HepG2 (cell line): ENCODE results near the gene PLK2. TPM values are rescaled to one million over a fixed set of nuclear protein-coding genes. Genes with fewer than 3 reads are reported as not detected.

Source experiments
- ELF4 ChIP-seq: sonication (generic); formaldehyde crosslinking; IDR thresholded peaks from 2 replicates; pipeline ENCODE4 v1.5.0; 2020; ENCODE audit warnings: missing genetic modification reagents, mild to moderate bottlenecking, moderate library complexity, borderline replicate concordance
- EZH2 ChIP-seq: conservative IDR thresholded peaks from 2 replicates; pipeline ENCODE4 v1.6.1; 2012; ENCODE audit warnings: mild to moderate bottlenecking, low read depth, low read length, moderate library complexity
- GABPA ChIP-seq, 2 experiments: IDR thresholded peaks; 2 replicates each; pipeline ENCODE4 v1.6.1; 2011 to 2016; ENCODE audit warnings: low read depth in 2 of 2, low read length in 1 of 2, missing biosample characterization in 1 of 2, missing genetic modification characterization in 1 of 2
- GATA4 ChIP-seq: sonication (generic); IDR thresholded peaks from 2 replicates; pipeline ENCODE4 v1.6.1; 2016; ENCODE audit warnings: antibody characterized with exemption, low read depth, borderline replicate concordance
- GLI4 ChIP-seq: sonication (generic); formaldehyde crosslinking; IDR thresholded peaks from 2 replicates; pipeline ENCODE4 v1.5.1; 2020; ENCODE audit warnings: missing genetic modification reagents, mild to moderate bottlenecking, moderate library complexity, borderline replicate concordance
- RFXANK ChIP-seq: IDR thresholded peaks from 2 replicates; pipeline ENCODE4 v1.6.1; 2016
- ZNF660 ChIP-seq: sonication (generic); formaldehyde crosslinking; IDR thresholded peaks from 2 replicates; pipeline ENCODE4 v1.5.1; 2020; ENCODE audit warnings: mild to moderate bottlenecking, low read depth, missing genetic modification reagents, borderline replicate concordance
- ZNF839 ChIP-seq: sonication (generic); formaldehyde crosslinking; IDR thresholded peaks from 2 replicates; pipeline ENCODE4 v1.4.0; 2020; ENCODE audit warnings: missing genetic modification reagents, mild to moderate bottlenecking, borderline replicate concordance
- polyA plus RNA-seq, 8 experiments: library from polyadenylated mRNA; depleted of rRNA in 3 of 8; stranded (reverse) in 7 of 8; unstranded in 1 of 8; fragments of >200 nt; fragmentation: Illumina TruSeq in 4 of 8; extraction: Trizol in 4 of 8; gene quantifications; 2 replicates each; pipeline versions ENCODE4 v1.2.1 to v1.2.3, GENCODE V29; 2011 to 2016; ENCODE audit warnings: low read depth in 4 of 8, missing spikeins in 1 of 8, mixed read lengths in 1 of 8; ENCODE audit not compliant: insufficient read depth in 1 of 8
- total RNA-seq, 5 experiments: library from RNA; depleted of rRNA; stranded (reverse); fragments of >200 nt; fragmentation: Illumina TruSeq; extraction: Trizol; gene quantifications; 2 replicates each; pipeline ENCODE4 v1.2.3, GENCODE V29; 2016; ENCODE audit warnings: low read depth in 1 of 5
- TF ChIP-seq, protein P1 (sequence below), 2 experiments: IDR thresholded peaks; 2 replicates each; pipeline ENCODE4 v1.6.1; 2011 to 2012; ENCODE audit warnings: low read length in 2 of 2, borderline replicate concordance in 1 of 2, low read depth in 1 of 2, mild to moderate bottlenecking in 1 of 2, moderate library complexity in 1 of 2
- TF ChIP-seq, protein P2 (sequence below): sonication (generic); formaldehyde crosslinking; IDR thresholded peaks from 2 replicates; pipeline ENCODE4 v1.5.1; 2020; ENCODE audit warnings: mild to moderate bottlenecking, missing genetic modification reagents, moderate library complexity
- TF ChIP-seq, protein P3 (sequence below), 2 experiments: sonication (generic) in 1 of 2; formaldehyde crosslinking in 1 of 2; IDR thresholded peaks; 2 replicates each; pipeline versions ENCODE4 v1.6.1 to v1.9.0; 2014 to 2022; ENCODE audit warnings: antibody characterized with exemption in 1 of 2, borderline replicate concordance in 1 of 2, inconsistent platforms in 1 of 2, low read depth in 1 of 2, missing genetic modification reagents in 1 of 2
- TF ChIP-seq, protein P4 (sequence below): sonication (generic); formaldehyde crosslinking; IDR thresholded peaks from 2 replicates; pipeline ENCODE4 v1.5.0; 2020; ENCODE audit warnings: mild to moderate bottlenecking, missing genetic modification reagents

Gene PLK2
- total and polyA plus RNA-seq, 2 of the 13 experiments (the other 11 are each of a cell fraction or from before 2014, with no cell fraction given), result 9.6 to 29.6 TPM

DNA sequence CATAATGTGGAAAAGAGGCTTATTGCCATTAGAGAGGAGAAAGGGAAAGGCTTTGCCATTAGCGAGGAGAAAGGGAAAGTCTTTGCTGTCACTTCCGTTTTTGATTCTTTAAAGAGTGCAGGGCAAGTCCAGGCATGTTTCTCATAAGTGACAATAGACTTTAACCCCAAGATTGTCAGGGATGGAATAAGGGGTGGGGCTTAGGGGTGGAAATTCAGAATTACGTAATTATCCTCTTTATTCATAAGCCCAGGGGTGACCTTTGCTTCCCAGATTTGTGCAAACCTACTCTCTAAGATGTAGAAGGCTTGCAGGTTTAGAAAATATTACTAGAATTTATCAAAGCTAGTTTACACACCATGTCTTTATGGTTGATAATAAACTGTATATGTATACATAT, 2.3 kb upstream of the PLK2 start (continued):
- TF ChIP-seq, protein P1, sequence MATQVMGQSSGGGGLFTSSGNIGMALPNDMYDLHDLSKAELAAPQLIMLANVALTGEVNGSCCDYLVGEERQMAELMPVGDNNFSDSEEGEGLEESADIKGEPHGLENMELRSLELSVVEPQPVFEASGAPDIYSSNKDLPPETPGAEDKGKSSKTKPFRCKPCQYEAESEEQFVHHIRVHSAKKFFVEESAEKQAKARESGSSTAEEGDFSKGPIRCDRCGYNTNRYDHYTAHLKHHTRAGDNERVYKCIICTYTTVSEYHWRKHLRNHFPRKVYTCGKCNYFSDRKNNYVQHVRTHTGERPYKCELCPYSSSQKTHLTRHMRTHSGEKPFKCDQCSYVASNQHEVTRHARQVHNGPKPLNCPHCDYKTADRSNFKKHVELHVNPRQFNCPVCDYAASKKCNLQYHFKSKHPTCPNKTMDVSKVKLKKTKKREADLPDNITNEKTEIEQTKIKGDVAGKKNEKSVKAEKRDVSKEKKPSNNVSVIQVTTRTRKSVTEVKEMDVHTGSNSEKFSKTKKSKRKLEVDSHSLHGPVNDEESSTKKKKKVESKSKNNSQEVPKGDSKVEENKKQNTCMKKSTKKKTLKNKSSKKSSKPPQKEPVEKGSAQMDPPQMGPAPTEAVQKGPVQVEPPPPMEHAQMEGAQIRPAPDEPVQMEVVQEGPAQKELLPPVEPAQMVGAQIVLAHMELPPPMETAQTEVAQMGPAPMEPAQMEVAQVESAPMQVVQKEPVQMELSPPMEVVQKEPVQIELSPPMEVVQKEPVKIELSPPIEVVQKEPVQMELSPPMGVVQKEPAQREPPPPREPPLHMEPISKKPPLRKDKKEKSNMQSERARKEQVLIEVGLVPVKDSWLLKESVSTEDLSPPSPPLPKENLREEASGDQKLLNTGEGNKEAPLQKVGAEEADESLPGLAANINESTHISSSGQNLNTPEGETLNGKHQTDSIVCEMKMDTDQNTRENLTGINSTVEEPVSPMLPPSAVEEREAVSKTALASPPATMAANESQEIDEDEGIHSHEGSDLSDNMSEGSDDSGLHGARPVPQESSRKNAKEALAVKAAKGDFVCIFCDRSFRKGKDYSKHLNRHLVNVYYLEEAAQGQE (IDR thresholded peaks at IDR 0.05; ENCODE audit: borderline replicate concordance in 1 of 2, low read depth in 1 of 2, low read length in 2 of 2), result no peak
- TF ChIP-seq, protein P2, sequence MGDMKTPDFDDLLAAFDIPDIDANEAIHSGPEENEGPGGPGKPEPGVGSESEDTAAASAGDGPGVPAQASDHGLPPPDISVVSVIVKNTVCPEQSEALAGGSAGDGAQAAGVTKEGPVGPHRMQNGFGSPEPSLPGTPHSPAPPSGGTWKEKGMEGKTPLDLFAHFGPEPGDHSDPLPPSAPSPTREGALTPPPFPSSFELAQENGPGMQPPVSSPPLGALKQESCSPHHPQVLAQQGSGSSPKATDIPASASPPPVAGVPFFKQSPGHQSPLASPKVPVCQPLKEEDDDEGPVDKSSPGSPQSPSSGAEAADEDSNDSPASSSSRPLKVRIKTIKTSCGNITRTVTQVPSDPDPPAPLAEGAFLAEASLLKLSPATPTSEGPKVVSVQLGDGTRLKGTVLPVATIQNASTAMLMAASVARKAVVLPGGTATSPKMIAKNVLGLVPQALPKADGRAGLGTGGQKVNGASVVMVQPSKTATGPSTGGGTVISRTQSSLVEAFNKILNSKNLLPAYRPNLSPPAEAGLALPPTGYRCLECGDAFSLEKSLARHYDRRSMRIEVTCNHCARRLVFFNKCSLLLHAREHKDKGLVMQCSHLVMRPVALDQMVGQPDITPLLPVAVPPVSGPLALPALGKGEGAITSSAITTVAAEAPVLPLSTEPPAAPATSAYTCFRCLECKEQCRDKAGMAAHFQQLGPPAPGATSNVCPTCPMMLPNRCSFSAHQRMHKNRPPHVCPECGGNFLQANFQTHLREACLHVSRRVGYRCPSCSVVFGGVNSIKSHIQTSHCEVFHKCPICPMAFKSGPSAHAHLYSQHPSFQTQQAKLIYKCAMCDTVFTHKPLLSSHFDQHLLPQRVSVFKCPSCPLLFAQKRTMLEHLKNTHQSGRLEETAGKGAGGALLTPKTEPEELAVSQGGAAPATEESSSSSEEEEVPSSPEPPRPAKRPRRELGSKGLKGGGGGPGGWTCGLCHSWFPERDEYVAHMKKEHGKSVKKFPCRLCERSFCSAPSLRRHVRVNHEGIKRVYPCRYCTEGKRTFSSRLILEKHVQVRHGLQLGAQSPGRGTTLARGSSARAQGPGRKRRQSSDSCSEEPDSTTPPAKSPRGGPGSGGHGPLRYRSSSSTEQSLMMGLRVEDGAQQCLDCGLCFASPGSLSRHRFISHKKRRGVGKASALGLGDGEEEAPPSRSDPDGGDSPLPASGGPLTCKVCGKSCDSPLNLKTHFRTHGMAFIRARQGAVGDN (CRISPR knock-in tag), result no peak
- no peak for TF ChIP-seq ZNF839 (CRISPR knock-in tag)
- no peak for TF ChIP-seq ZNF660 (CRISPR knock-in tag)
- no peak for TF ChIP-seq RFXANK (CRISPR knock-in tag)
- no peak for TF ChIP-seq GLI4 (CRISPR knock-in tag)
- no peak for TF ChIP-seq GABPA (IDR thresholded peaks at IDR 0.05; ENCODE audit: low read depth, low read length)
- TF ChIP-seq GABPA (CRISPR knock-in tag; IDR thresholded peaks at IDR 0.05; ENCODE audit: low read depth), result peak; percentile 72
- TF ChIP-seq EZH2, result no peak
- TF ChIP-seq, protein P3, sequence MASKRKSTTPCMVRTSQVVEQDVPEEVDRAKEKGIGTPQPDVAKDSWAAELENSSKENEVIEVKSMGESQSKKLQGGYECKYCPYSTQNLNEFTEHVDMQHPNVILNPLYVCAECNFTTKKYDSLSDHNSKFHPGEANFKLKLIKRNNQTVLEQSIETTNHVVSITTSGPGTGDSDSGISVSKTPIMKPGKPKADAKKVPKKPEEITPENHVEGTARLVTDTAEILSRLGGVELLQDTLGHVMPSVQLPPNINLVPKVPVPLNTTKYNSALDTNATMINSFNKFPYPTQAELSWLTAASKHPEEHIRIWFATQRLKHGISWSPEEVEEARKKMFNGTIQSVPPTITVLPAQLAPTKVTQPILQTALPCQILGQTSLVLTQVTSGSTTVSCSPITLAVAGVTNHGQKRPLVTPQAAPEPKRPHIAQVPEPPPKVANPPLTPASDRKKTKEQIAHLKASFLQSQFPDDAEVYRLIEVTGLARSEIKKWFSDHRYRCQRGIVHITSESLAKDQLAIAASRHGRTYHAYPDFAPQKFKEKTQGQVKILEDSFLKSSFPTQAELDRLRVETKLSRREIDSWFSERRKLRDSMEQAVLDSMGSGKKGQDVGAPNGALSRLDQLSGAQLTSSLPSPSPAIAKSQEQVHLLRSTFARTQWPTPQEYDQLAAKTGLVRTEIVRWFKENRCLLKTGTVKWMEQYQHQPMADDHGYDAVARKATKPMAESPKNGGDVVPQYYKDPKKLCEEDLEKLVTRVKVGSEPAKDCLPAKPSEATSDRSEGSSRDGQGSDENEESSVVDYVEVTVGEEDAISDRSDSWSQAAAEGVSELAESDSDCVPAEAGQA (IDR thresholded peaks at IDR 0.05; ENCODE audit: low read depth), result no peak
- TF ChIP-seq, protein P3 (CRISPR knock-in tag; IDR thresholded peaks at IDR 0.05; ENCODE audit: borderline replicate concordance), result no peak
- TF ChIP-seq ELF4 (CRISPR knock-in tag), result no peak
- TF ChIP-seq, protein P4, sequence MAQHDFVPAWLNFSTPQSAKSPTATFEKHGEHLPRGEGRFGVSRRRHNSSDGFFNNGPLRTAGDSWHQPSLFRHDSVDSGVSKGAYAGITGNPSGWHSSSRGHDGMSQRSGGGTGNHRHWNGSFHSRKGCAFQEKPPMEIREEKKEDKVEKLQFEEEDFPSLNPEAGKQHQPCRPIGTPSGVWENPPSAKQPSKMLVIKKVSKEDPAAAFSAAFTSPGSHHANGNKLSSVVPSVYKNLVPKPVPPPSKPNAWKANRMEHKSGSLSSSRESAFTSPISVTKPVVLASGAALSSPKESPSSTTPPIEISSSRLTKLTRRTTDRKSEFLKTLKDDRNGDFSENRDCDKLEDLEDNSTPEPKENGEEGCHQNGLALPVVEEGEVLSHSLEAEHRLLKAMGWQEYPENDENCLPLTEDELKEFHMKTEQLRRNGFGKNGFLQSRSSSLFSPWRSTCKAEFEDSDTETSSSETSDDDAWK, result no peak
- TF ChIP-seq GATA4, result no peak
